ENCODE results near the gene RAF1. TPM values are rescaled to one million over a fixed set of nuclear protein-coding genes. Genes with fewer than 3 reads are reported as not detected.

RAF1 gene
- total RNA-seq, 2 donors from 2014 or later = 115 to 123 TPM

GRCh38 chr3:12622335-12622734 lies 41.6 kb downstream of the RAF1 start:
- H3K4me1 Mint-ChIP-seq = peaks cover 35% of the 10 kb centered on the region
- H3K9me3 ChIP-seq (ENCODE audit: control insufficient read depth, low read length, poor library complexity, severe bottlenecking) = no peaks in the 10 kb centered on the region
- H3K36me3 Mint-ChIP-seq (ENCODE audit: low read depth) = peaks cover 2% of the 10 kb centered on the region
- no peak for DNase-seq
- peak overlapping the region; percentile 66 for H3K27ac Mint-ChIP-seq
- no peak overlapping the region for H3K4me3 Mint-ChIP-seq
- no peaks in the 10 kb centered on the region for H3K27me3 Mint-ChIP-seq
- no peak for ATAC-seq

- no peaks in the 10 kb centered on the region for H3K27me3 Mint-ChIP-seq
- DNase-seq (no peak), ATAC-seq (no peak)
- no peak overlapping the region for H3K4me3 Mint-ChIP-seq
- H3K36me3 Mint-ChIP-seq (ENCODE audit: low read depth) = peaks cover 2% of the 10 kb centered on the region
- H3K4me1 Mint-ChIP-seq = peaks cover 39% of the 10 kb centered on the region
- peak overlapping the region; percentile 68 for H3K27ac Mint-ChIP-seq
- H3K9me3 ChIP-seq (ENCODE audit: control insufficient read depth, low read length, poor library complexity, severe bottlenecking) = no peaks in the 10 kb centered on the region
Observed at GRCh38 chr3:12620729-12621128, 43.2 kb downstream of the RAF1 start.

DNA sequence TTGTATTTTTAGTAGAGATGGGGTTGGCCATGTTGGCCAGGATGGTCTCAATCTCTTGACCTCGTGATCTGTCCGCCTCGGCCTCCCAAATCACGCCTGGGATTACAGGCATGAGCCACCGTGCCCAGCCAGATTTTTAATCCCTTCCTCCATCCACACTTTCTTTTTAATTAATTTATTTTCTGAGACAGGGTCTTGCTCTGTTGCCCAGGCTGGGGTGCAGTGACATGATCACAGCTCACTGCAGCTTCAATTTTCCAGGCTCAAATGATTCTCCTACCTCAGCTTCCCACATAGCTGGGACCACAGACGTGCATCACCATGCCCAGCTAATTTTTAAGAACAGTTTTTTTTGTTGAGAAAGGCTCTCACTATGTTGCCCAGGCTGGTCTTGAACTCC lies 43.6 kb downstream of the RAF1 start:
- peak overlapping the region; percentile 68 for H3K27ac Mint-ChIP-seq
- peaks cover 35% of the 10 kb centered on the region for H3K4me1 Mint-ChIP-seq
- no peaks in the 10 kb centered on the region for H3K27me3 Mint-ChIP-seq
- DNase-seq (no peak), ATAC-seq (no peak)
- H3K9me3 ChIP-seq (ENCODE audit: control insufficient read depth, low read length, poor library complexity, severe bottlenecking) = no peaks in the 10 kb centered on the region
- peaks cover 2% of the 10 kb centered on the region for H3K36me3 Mint-ChIP-seq (ENCODE audit: low read depth)
- H3K4me3 Mint-ChIP-seq = no peak overlapping the region

DNA sequence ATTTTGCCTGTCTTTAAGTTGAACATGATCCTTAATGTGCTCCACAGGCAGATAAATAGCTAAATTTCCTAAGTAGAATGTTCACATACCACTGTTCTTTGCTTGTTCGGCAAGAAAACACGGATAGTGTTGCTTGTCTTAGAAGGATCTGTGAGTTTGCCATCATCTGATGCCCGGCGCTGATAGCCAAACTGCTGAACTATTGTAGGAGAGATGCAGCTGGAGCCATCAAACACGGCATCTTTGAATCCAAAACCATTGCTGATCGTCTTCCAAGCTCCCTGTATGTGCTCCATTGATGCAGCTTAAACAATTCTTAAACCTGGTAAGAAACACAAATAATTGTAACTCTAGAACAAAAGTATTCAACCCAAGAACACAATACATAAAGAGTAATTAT lies 45.5 kb downstream of the RAF1 start:
- ATAC-seq (no peak), DNase-seq (no peak)
- Mint-ChIP-seq H3K36me3 (ENCODE audit: low read depth) (peaks cover 5% of the 10 kb centered on the region), H3K27ac (no peak overlapping the region), H3K4me1 (peaks cover 31% of the 10 kb centered on the region), H3K4me3 (no peak overlapping the region), H3K27me3 (no peaks in the 10 kb centered on the region)
- H3K9me3 ChIP-seq (ENCODE audit: control insufficient read depth, low read length, poor library complexity, severe bottlenecking) = no peaks in the 10 kb centered on the region

GRCh38 chr3:12615266-12615665 lies 48.7 kb downstream of the RAF1 start:
- H3K36me3 Mint-ChIP-seq (ENCODE audit: low read depth) = peaks cover 5% of the 10 kb centered on the region
- no peak for ATAC-seq
- H3K4me3 Mint-ChIP-seq = no peak overlapping the region
- peaks cover 25% of the 10 kb centered on the region for H3K4me1 Mint-ChIP-seq
- no peaks in the 10 kb centered on the region for H3K27me3 Mint-ChIP-seq
- DNase-seq = no peak
- no peaks in the 10 kb centered on the region for H3K9me3 ChIP-seq (ENCODE audit: control insufficient read depth, low read length, poor library complexity, severe bottlenecking)
- peak overlapping the region; percentile 62 for H3K27ac Mint-ChIP-seq

- Mint-ChIP-seq H3K27ac (no peak overlapping the region), H3K27me3 (no peaks in the 10 kb centered on the region), H3K4me3 (no peak overlapping the region), H3K36me3 (ENCODE audit: low read depth) (peaks cover 8% of the 10 kb centered on the region), H3K4me1 (peaks cover 27% of the 10 kb centered on the region)
- DNase-seq = no peak
- peak; percentile 40 for ATAC-seq
- no peaks in the 10 kb centered on the region for H3K9me3 ChIP-seq (ENCODE audit: control insufficient read depth, low read length, poor library complexity, severe bottlenecking)
Observed at GRCh38 chr3:12613250-12613649, 50.7 kb downstream of the RAF1 start.

- no peak for DNase-seq
- H3K27ac Mint-ChIP-seq = no peak overlapping the region
- H3K27me3 Mint-ChIP-seq = no peaks in the 10 kb centered on the region
- peaks cover 25% of the 10 kb centered on the region for H3K4me1 Mint-ChIP-seq
- H3K36me3 Mint-ChIP-seq (ENCODE audit: low read depth) = peaks cover 7% of the 10 kb centered on the region
- no peak overlapping the region for H3K4me3 Mint-ChIP-seq
- ATAC-seq = no peak
- no peaks in the 10 kb centered on the region for H3K9me3 ChIP-seq (ENCODE audit: control insufficient read depth, low read length, poor library complexity, severe bottlenecking)
Observed at GRCh38 chr3:12612514-12613226, 51.2 kb downstream of the RAF1 start.

DNA sequence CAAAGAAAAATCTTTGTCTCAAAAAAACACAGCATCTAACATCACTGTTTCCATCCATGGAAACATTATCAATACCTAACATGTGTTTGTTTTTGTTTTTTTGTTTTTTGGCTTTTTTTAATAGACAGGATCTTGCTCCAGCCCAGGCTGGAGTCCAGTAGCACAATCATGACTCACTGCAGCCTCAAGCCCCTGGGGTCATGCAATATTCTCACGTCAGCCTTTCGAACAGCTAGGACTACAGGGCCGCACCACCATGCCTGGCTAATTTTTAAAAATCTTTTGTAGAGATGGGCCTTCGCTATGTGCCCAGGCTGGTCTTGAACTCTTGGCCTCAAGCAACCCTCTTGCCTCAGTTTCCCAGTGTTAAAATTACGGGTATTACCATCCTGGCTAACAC lies 52.8 kb downstream of the RAF1 start:
- ATAC-seq (no peak), DNase-seq (no peak)
- no peaks in the 10 kb centered on the region for H3K9me3 ChIP-seq (ENCODE audit: control insufficient read depth, low read length, poor library complexity, severe bottlenecking)
- peaks cover 7% of the 10 kb centered on the region for H3K36me3 Mint-ChIP-seq (ENCODE audit: low read depth)
- H3K4me3 Mint-ChIP-seq = no peak overlapping the region
- no peaks in the 10 kb centered on the region for H3K27me3 Mint-ChIP-seq
- H3K4me1 Mint-ChIP-seq = peaks cover 28% of the 10 kb centered on the region
- peak overlapping the region; percentile 6 for H3K27ac Mint-ChIP-seq

DNA sequence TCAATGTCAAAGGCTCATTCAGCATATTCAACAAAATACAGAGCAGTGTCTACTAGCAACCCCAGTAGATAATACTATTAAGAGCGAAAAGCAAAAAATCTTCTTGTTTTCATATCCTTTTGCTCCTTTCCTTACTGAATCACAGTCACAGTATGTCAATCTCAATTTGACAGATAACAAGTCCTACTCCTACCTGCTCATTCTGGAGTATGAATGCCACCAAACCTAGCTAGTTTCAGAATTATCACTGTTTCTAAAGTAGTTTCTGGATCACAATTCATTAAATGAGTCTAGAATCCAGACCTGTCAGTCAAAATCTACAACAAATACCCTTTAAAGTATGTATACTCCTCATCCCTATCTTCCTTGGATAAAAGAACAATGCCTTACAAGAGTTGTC lies 55.5 kb downstream of the RAF1 start:
- Mint-ChIP-seq H3K4me3 (no peak overlapping the region), H3K27me3 (no peaks in the 10 kb centered on the region), H3K27ac (no peak overlapping the region), H3K4me1 (peaks cover 17% of the 10 kb centered on the region), H3K36me3 (ENCODE audit: low read depth) (peaks cover 3% of the 10 kb centered on the region)
- DNase-seq = no peak
- no peak for ATAC-seq
- no peaks in the 10 kb centered on the region for H3K9me3 ChIP-seq (ENCODE audit: control insufficient read depth, low read length, poor library complexity, severe bottlenecking)

DNA sequence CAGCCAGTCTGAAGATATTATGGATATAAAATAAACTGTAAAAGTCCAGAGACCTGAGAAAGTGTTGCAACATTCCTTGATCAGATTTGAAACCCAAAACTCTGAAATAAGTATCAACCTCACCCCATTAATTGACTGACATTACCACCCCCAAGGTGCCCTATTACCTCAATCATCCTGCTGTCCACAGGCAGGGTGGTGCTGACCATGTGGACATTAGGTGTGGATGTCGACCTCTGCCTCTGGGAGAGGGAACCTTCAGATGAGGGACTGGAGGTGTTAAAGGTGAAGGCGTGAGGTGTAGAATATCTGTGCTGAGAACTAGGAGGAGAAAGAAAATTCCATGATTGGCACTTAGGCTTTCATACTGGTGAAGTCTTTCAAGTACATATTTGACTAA lies 59.9 kb downstream of the RAF1 start:
- no peaks in the 10 kb centered on the region for H3K9me3 ChIP-seq (ENCODE audit: control insufficient read depth, low read length, poor library complexity, severe bottlenecking)
- Mint-ChIP-seq H3K27me3 (no peaks in the 10 kb centered on the region), H3K36me3 (ENCODE audit: low read depth) (peaks cover 3% of the 10 kb centered on the region), H3K4me1 (peaks cover 12% of the 10 kb centered on the region), H3K4me3 (no peak overlapping the region), H3K27ac (peak overlapping the region; percentile 60)
- DNase-seq (no peak), ATAC-seq (no peak)

GRCh38 chr3:12601072-12601471 lies 62.8 kb downstream of the RAF1 start:
- ATAC-seq = no peak
- H3K9me3 ChIP-seq (ENCODE audit: control insufficient read depth, low read length, poor library complexity, severe bottlenecking) = no peaks in the 10 kb centered on the region
- Mint-ChIP-seq H3K4me1 (peaks cover 2% of the 10 kb centered on the region), H3K27me3 (no peaks in the 10 kb centered on the region), H3K27ac (peak overlapping the region; percentile 56), H3K4me3 (no peak overlapping the region), H3K36me3 (ENCODE audit: low read depth) (no peaks in the 10 kb centered on the region)
- DNase-seq = no peak

DNA sequence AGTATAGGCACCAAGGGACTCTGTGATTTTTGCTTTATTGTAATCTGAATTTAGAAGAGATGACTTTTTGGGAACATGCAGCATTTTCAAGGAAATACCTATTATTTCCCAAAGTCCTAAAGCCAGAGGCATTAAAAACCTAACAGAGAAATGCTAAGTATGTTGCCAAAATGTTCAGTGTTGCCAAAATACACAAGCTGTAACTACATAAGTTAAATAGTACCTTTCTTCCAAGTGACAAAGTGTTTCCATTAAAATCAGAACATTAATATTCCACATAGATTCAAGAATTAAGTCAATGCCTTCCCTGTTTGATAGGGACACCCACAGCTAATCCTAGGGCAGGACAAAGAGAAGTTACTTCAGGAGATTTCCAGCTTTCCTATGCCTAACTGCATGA lies 65.0 kb downstream of the RAF1 start:
- H3K4me1 Mint-ChIP-seq = peaks cover 4% of the 10 kb centered on the region
- no peak overlapping the region for H3K4me3 Mint-ChIP-seq
- no peak for ATAC-seq
- H3K27ac Mint-ChIP-seq = peak overlapping the region; percentile 56
- H3K36me3 Mint-ChIP-seq (ENCODE audit: low read depth) = peaks cover 5% of the 10 kb centered on the region
- H3K9me3 ChIP-seq (ENCODE audit: control insufficient read depth, low read length, poor library complexity, severe bottlenecking) = no peaks in the 10 kb centered on the region
- DNase-seq = no peak
- H3K27me3 Mint-ChIP-seq = no peaks in the 10 kb centered on the region

GRCh38 chr3:12593473-12593872 lies 70.4 kb downstream of the RAF1 start:
- no peak for ATAC-seq
- no peak overlapping the region for H3K4me3 Mint-ChIP-seq

DNA sequence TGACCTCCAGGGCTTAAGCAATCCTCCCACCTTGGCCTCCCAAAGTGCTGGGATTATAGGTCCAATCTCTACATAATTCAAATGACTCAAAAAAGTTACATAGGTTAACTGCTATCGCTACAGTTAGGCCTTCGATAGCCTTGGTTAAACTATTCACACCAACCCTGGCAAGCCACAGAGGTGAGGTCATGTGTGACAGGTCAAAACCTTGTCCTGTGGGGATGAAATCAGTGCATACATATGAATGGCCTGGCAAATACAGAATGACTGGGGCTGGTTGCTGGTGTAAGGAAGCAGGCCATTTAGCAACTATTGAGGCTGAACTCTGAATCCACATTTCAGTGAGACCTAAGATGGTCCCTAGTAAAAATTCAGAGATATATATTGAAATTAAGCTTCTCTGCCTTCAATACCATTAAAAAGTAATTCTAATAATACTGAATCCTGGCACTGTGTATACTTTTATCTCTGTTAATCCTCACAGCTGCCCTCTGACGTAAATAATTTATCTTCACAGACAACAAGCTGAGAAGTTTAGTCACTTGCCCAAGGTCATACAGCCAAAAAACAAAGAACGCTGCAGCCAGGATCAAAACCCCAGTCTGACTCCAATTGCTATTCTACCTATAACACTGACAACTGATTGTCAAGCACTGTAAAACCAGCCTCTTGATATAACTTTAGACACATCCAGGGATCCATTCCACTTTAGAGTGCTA lies 71.8 kb downstream of the RAF1 start:
- no peak for DNase-seq
- Mint-ChIP-seq H3K27me3 (no peaks in the 10 kb centered on the region), H3K27ac (peak overlapping the region; percentile 63), H3K4me3 (no peak overlapping the region), H3K36me3 (ENCODE audit: low read depth) (peaks cover 8% of the 10 kb centered on the region), H3K4me1 (peaks cover 2% of the 10 kb centered on the region)
- no peaks in the 10 kb centered on the region for H3K9me3 ChIP-seq (ENCODE audit: control insufficient read depth, low read length, poor library complexity, severe bottlenecking)
- ATAC-seq = no peak

More at GRCh38 chr3:12593473-12593872, 70.4 kb downstream of the RAF1 start:
- Mint-ChIP-seq H3K36me3 (ENCODE audit: low read depth) (peaks cover 8% of the 10 kb centered on the region), H3K4me1 (peaks cover 2% of the 10 kb centered on the region), H3K27ac (peak overlapping the region; percentile 90), H3K27me3 (no peaks in the 10 kb centered on the region)
- no peaks in the 10 kb centered on the region for H3K9me3 ChIP-seq (ENCODE audit: control insufficient read depth, low read length, poor library complexity, severe bottlenecking)
- DNase-seq = no peak
